Panc1 (cell line): ENCODE results near the gene TMC5. TPM values are rescaled to one million over a fixed set of nuclear protein-coding genes. Genes with fewer than 3 reads are reported as not detected.
A peak's percentile ranks its signal among the peaks of the same experiment; 100 is the strongest.

ENCODE experiments used
- ATAC-seq: fragments of 200-7000 bp; cut with Tn5 transposase; 2 replicates; pipeline ENCODE4 v1.9.1; 2020; ENCODE audit warnings: mild to moderate bottlenecking, moderate library complexity
- BruUV-seq: library from RNA; stranded (reverse); fragments of 400-500 nt; replicated peaks from 2 replicates; lab custom pipeline; 2021; lab: Mats Ljungman, UMichigan
- CTCF ChIA-PET: fragments of 300-600 bp; sonication (Branson Sonifier 250); formaldehyde crosslinking; loops from one replicate; lab custom pipeline; 2022; ENCODE audit warnings: antibody characterized with exemption; lab: Charles Lee
- POLR2A ChIA-PET: fragments of 300-600 bp; sonication (Branson Sonifier 250); formaldehyde crosslinking; loops from one replicate; lab custom pipeline; 2022; ENCODE audit warnings: antibody characterized with exemption; lab: Charles Lee
- DNase-seq: peaks from one replicate; pipeline ENCODE4 v3.0.0-alpha.2; 2010; ENCODE audit warnings: low read depth, low spot score
- H3K27ac ChIP-seq: 2 replicates; pipeline ENCODE4 v1.5.1; 2011; ENCODE audit warnings: mild to moderate bottlenecking, low read length, inconsistent platforms
- H3K27me3 ChIP-seq: fragments of 200-500 bp; sonication (Bioruptor generic); 2 replicates; pipeline ENCODE4 v1.6.0; 2014; ENCODE audit warnings: low read length, inconsistent platforms; ENCODE audit not compliant: control insufficient read depth, insufficient read depth
- H3K36me3 ChIP-seq: fragments of 200-500 bp; sonication (Bioruptor generic); 2 replicates; pipeline ENCODE4 v1.5.1; 2014; ENCODE audit warnings: inconsistent platforms, mild to moderate bottlenecking, low read length, moderate library complexity; ENCODE audit not compliant: control insufficient read depth, insufficient read depth
- H3K4me1 ChIP-seq: 2 replicates; pipeline ENCODE4 v1.5.1; 2011; ENCODE audit warnings: inconsistent platforms, mild to moderate bottlenecking, low read length, moderate library complexity; ENCODE audit not compliant: control insufficient read depth, insufficient read depth
- H3K4me3 ChIP-seq, 2 experiments: 2 replicates each; pipeline ENCODE4 v1.5.1; 2011 to 2012; ENCODE audit warnings: low read depth in 2 of 2, low read length in 2 of 2, mild to moderate bottlenecking in 2 of 2, inconsistent platforms in 1 of 2, moderate library complexity in 1 of 2
- H3K9me3 ChIP-seq: fragments of 200-500 bp; sonication (Bioruptor generic); 2 replicates; pipeline ENCODE4 v1.5.1; 2014; ENCODE audit warnings: low read depth, mild to moderate bottlenecking, inconsistent platforms, low read length, moderate library complexity; ENCODE audit not compliant: control insufficient read depth, insufficient read depth
- POLR2AphosphoS5 ChIP-seq: IDR thresholded peaks from 2 replicates; pipeline ENCODE4 v1.6.1; 2012; ENCODE audit warnings: mild to moderate bottlenecking, low read depth, low read length, moderate library complexity
- SIN3A ChIP-seq: IDR thresholded peaks from 2 replicates; pipeline ENCODE4 v1.6.1; 2012; ENCODE audit warnings: low read depth, mild to moderate bottlenecking, low read length, moderate library complexity, borderline replicate concordance; ENCODE audit not compliant: insufficient read depth
- TCF7L2 ChIP-seq: IDR thresholded peaks from 2 replicates; pipeline ENCODE4 v1.6.1; 2011; ENCODE audit warnings: mild to moderate bottlenecking, low read depth, low read length, inconsistent platforms
- in situ Hi-C: cut with HindIII; loops from 2 replicates; pipeline ENCODE4 v1.10.0; 2016; ENCODE audit warnings: low sequenced_read_pairs, low pct_unique_long_range_greater_than_20kb
- intact Hi-C: fragments of 100-400 bp; cut with micrococcal nuclease; formaldehyde crosslinking; loops from one replicate; pipeline ENCODE4 v1.10.0; 2022; ENCODE audit not compliant: unreplicated experiment
- total RNA-seq: library from RNA; stranded (reverse); gene quantifications from one replicate; pipeline ENCODE4 v1.2.1, GENCODE V29; 2021; ENCODE audit not compliant: unreplicated experiment
- TF ChIP-seq, protein P1 (sequence below): fragments of 450-650 bp; IDR thresholded peaks from 2 replicates; pipeline ENCODE4 v1.5.1; 2017; ENCODE audit warnings: mild to moderate bottlenecking
- TF ChIP-seq, protein P2 (sequence below), 2 experiments: IDR thresholded peaks; 2 replicates each; pipeline ENCODE4 v1.6.1; 2011 to 2012; ENCODE audit warnings: low read depth in 2 of 2, control low read depth in 1 of 2, low read length in 1 of 2, mild to moderate bottlenecking in 1 of 2, moderate library complexity in 1 of 2; ENCODE audit not compliant: insufficient read depth in 1 of 2

The TMC5 gene
- total RNA-seq, 1 experiment from 2014 or later: 1.4 TPM

DNA sequence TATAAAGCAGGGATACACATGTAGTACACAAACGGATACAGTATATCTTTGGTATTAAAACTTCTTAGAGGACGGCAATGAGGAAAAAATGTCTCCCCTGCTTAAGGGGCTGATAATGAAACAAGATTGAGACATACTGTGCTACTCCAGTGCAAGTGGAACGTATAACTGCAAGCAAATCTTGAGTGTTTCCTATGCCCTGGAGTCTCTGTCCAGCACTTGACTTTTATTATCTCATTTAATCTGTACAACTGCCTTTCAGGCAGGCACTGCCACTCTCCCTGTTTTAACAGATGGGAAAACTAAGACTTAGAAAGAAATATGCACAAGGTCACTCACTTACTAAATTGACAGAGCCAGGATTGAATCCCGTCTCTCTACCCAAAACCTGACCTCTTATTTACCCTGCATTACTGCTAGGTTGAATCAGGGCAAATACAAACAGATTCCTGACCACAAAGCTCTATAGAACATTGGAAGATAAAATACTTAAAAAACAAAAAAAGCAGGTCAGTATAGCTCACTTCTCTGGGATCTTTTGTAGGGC is 28.7 kb downstream of the TMC5 start:
- H3K36me3 ChIP-seq: no peaks in the 10 kb centered on the region
- peaks cover 5% of the 10 kb centered on the region; the same call in 1 of the 2 replicates for H3K9me3 ChIP-seq
- ATAC-seq: no peak
- TF ChIP-seq, protein P1, sequence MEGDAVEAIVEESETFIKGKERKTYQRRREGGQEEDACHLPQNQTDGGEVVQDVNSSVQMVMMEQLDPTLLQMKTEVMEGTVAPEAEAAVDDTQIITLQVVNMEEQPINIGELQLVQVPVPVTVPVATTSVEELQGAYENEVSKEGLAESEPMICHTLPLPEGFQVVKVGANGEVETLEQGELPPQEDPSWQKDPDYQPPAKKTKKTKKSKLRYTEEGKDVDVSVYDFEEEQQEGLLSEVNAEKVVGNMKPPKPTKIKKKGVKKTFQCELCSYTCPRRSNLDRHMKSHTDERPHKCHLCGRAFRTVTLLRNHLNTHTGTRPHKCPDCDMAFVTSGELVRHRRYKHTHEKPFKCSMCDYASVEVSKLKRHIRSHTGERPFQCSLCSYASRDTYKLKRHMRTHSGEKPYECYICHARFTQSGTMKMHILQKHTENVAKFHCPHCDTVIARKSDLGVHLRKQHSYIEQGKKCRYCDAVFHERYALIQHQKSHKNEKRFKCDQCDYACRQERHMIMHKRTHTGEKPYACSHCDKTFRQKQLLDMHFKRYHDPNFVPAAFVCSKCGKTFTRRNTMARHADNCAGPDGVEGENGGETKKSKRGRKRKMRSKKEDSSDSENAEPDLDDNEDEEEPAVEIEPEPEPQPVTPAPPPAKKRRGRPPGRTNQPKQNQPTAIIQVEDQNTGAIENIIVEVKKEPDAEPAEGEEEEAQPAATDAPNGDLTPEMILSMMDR: no peak
- TF ChIP-seq, protein P2, sequence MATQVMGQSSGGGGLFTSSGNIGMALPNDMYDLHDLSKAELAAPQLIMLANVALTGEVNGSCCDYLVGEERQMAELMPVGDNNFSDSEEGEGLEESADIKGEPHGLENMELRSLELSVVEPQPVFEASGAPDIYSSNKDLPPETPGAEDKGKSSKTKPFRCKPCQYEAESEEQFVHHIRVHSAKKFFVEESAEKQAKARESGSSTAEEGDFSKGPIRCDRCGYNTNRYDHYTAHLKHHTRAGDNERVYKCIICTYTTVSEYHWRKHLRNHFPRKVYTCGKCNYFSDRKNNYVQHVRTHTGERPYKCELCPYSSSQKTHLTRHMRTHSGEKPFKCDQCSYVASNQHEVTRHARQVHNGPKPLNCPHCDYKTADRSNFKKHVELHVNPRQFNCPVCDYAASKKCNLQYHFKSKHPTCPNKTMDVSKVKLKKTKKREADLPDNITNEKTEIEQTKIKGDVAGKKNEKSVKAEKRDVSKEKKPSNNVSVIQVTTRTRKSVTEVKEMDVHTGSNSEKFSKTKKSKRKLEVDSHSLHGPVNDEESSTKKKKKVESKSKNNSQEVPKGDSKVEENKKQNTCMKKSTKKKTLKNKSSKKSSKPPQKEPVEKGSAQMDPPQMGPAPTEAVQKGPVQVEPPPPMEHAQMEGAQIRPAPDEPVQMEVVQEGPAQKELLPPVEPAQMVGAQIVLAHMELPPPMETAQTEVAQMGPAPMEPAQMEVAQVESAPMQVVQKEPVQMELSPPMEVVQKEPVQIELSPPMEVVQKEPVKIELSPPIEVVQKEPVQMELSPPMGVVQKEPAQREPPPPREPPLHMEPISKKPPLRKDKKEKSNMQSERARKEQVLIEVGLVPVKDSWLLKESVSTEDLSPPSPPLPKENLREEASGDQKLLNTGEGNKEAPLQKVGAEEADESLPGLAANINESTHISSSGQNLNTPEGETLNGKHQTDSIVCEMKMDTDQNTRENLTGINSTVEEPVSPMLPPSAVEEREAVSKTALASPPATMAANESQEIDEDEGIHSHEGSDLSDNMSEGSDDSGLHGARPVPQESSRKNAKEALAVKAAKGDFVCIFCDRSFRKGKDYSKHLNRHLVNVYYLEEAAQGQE (IDR thresholded peaks at IDR 0.05; ENCODE audit: insufficient read depth in 1 of 2, low read depth in 2 of 2, low read length in 1 of 2): peak; percentile 15 to 55; a peak in 1 of 4 replicates
- H3K4me1 ChIP-seq: no peaks in the 10 kb centered on the region
- BruUV-seq: no TSS peak
- CTCF ChIA-PET: no interaction called here
- DNase-seq: no peak
- no peaks in the 10 kb centered on the region for H3K27me3 ChIP-seq
- no peak overlapping the region for H3K27ac ChIP-seq
- POLR2A ChIA-PET: no interaction called here
- in situ Hi-C loops: no loop called here
- intact Hi-C loops: no loop called here
- no peak overlapping the region for H3K4me3 ChIP-seq

DNA sequence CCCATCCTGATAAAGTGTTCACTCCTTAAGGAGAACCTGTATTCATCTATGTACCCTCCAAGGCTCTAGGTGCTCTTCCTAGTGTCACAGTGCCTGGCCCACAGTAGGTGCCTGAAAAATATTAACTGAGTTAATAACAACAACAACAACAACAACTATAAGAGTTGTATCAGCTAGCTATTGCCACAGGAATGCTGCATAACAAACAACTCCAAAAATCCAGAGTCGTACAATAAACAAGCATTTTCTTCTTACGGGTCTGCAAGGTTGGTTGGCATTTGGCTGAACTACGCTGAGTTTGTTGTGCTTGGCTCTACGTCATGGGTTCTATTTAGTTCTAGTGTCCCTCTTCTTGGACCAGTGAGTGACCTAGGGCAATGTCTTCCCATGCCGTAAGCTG is 29.2 kb downstream of the TMC5 start:
- H3K4me3 ChIP-seq: no peak overlapping the region
- no peak overlapping the region for H3K27ac ChIP-seq
- in situ Hi-C loops (no loop called here), intact Hi-C loops (no loop called here)
- no peaks in the 10 kb centered on the region for H3K27me3 ChIP-seq
- no peaks in the 10 kb centered on the region for H3K36me3 ChIP-seq
- TF ChIP-seq, protein P1: no peak
- no TSS peak for BruUV-seq
- CTCF ChIA-PET: no interaction called here
- DNase-seq: no peak
- POLR2A ChIA-PET: no interaction called here
- peaks cover 5% of the 10 kb centered on the region; the same call in 1 of the 2 replicates for H3K9me3 ChIP-seq
- ATAC-seq: no peak
- no peaks in the 10 kb centered on the region for H3K4me1 ChIP-seq

DNA sequence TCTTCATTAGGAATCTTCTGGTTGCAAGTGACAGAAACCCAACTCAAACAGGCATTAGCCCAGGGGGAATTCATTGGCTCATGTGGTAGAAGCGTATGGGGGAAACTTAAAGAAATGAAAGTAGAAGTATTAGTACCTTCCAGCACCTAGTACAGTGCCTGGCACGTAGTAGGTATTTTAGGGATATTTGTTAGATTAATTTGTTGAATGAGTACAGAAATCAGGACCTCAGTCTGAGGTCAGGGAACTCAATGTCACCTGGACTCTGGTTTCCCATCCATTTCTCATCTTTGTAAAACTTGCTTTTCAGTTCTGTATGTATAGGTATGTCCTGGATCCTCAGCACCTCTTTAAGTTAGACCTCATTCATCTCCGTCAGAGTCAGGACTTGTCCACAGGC is 32.5 kb downstream of the TMC5 start:
- no peak for TF ChIP-seq TCF7L2
- TF ChIP-seq SIN3A: no peak
- TF ChIP-seq, protein P1: no peak
- no peak for TF ChIP-seq POLR2AphosphoS5
- TF ChIP-seq, protein P2 (IDR thresholded peaks at IDR 0.05; ENCODE audit: insufficient read depth in 1 of 2, low read depth in 2 of 2, low read length in 1 of 2): no peak
- ChIA-PET CTCF (no interaction called here), POLR2A (no interaction called here)
- Histone ChIP-seq H3K36me3 (no peaks in the 10 kb centered on the region), H3K4me3 (no peak overlapping the region), H3K27ac (no peak overlapping the region), H3K27me3 (no peaks in the 10 kb centered on the region), H3K9me3 (peaks cover 5% of the 10 kb centered on the region; the same call in 1 of the 2 replicates), H3K4me1 (no peaks in the 10 kb centered on the region)
- BruUV-seq: no TSS peak
- in situ Hi-C loops: no loop called here
- no peak for DNase-seq
- intact Hi-C loops: no loop called here
- no peak for ATAC-seq
